Panc1 (cell line): ENCODE data around the gene NTM. TPM values are rescaled to one million over a fixed set of nuclear protein-coding genes. Genes with fewer than 3 reads are reported as not detected.

Experiments used
- ATAC-seq: fragments of 200-7000 bp; cut with Tn5 transposase; 2 replicates; pipeline ENCODE4 v1.9.1; 2020; ENCODE audit warnings: mild to moderate bottlenecking, moderate library complexity
- BruUV-seq: library from RNA; stranded (reverse); fragments of 400-500 nt; replicated peaks from 2 replicates; lab custom pipeline; 2021; lab: Mats Ljungman, UMichigan
- CTCF ChIA-PET: fragments of 300-600 bp; sonication (Branson Sonifier 250); formaldehyde crosslinking; loops from one replicate; lab custom pipeline; 2022; ENCODE audit warnings: antibody characterized with exemption; lab: Charles Lee
- POLR2A ChIA-PET: fragments of 300-600 bp; sonication (Branson Sonifier 250); formaldehyde crosslinking; loops from one replicate; lab custom pipeline; 2022; ENCODE audit warnings: antibody characterized with exemption; lab: Charles Lee
- DNase-seq: peaks from one replicate; pipeline ENCODE4 v3.0.0-alpha.2; 2010; ENCODE audit warnings: low read depth, low spot score
- H3K27ac ChIP-seq: 2 replicates; pipeline ENCODE4 v1.5.1; 2011; ENCODE audit warnings: mild to moderate bottlenecking, low read length, inconsistent platforms
- H3K27me3 ChIP-seq: fragments of 200-500 bp; sonication (Bioruptor generic); 2 replicates; pipeline ENCODE4 v1.6.0; 2014; ENCODE audit warnings: low read length, inconsistent platforms; ENCODE audit not compliant: control insufficient read depth, insufficient read depth
- H3K36me3 ChIP-seq: fragments of 200-500 bp; sonication (Bioruptor generic); 2 replicates; pipeline ENCODE4 v1.5.1; 2014; ENCODE audit warnings: inconsistent platforms, mild to moderate bottlenecking, low read length, moderate library complexity; ENCODE audit not compliant: control insufficient read depth, insufficient read depth
- H3K4me1 ChIP-seq: 2 replicates; pipeline ENCODE4 v1.5.1; 2011; ENCODE audit warnings: inconsistent platforms, mild to moderate bottlenecking, low read length, moderate library complexity; ENCODE audit not compliant: control insufficient read depth, insufficient read depth
- H3K4me3 ChIP-seq, 2 experiments: 2 replicates each; pipeline ENCODE4 v1.5.1; 2011 to 2012; ENCODE audit warnings: low read depth in 2 of 2, low read length in 2 of 2, mild to moderate bottlenecking in 2 of 2, inconsistent platforms in 1 of 2, moderate library complexity in 1 of 2
- H3K9me3 ChIP-seq: fragments of 200-500 bp; sonication (Bioruptor generic); 2 replicates; pipeline ENCODE4 v1.5.1; 2014; ENCODE audit warnings: low read depth, mild to moderate bottlenecking, inconsistent platforms, low read length, moderate library complexity; ENCODE audit not compliant: control insufficient read depth, insufficient read depth
- POLR2AphosphoS5 ChIP-seq: IDR thresholded peaks from 2 replicates; pipeline ENCODE4 v1.6.1; 2012; ENCODE audit warnings: mild to moderate bottlenecking, low read depth, low read length, moderate library complexity
- SIN3A ChIP-seq: IDR thresholded peaks from 2 replicates; pipeline ENCODE4 v1.6.1; 2012; ENCODE audit warnings: low read depth, mild to moderate bottlenecking, low read length, moderate library complexity, borderline replicate concordance; ENCODE audit not compliant: insufficient read depth
- TCF7L2 ChIP-seq: IDR thresholded peaks from 2 replicates; pipeline ENCODE4 v1.6.1; 2011; ENCODE audit warnings: mild to moderate bottlenecking, low read depth, low read length, inconsistent platforms
- in situ Hi-C: cut with HindIII; loops from 2 replicates; pipeline ENCODE4 v1.10.0; 2016; ENCODE audit warnings: low sequenced_read_pairs, low pct_unique_long_range_greater_than_20kb
- intact Hi-C: fragments of 100-400 bp; cut with micrococcal nuclease; formaldehyde crosslinking; loops from one replicate; pipeline ENCODE4 v1.10.0; 2022; ENCODE audit not compliant: unreplicated experiment
- total RNA-seq: library from RNA; stranded (reverse); gene quantifications from one replicate; pipeline ENCODE4 v1.2.1, GENCODE V29; 2021; ENCODE audit not compliant: unreplicated experiment
- TF ChIP-seq, protein P1 (sequence below): fragments of 450-650 bp; IDR thresholded peaks from 2 replicates; pipeline ENCODE4 v1.5.1; 2017; ENCODE audit warnings: mild to moderate bottlenecking
- TF ChIP-seq, protein P2 (sequence below), 2 experiments: IDR thresholded peaks; 2 replicates each; pipeline ENCODE4 v1.6.1; 2011 to 2012; ENCODE audit warnings: low read depth in 2 of 2, control low read depth in 1 of 2, low read length in 1 of 2, mild to moderate bottlenecking in 1 of 2, moderate library complexity in 1 of 2; ENCODE audit not compliant: insufficient read depth in 1 of 2

The NTM gene
- total RNA-seq, 1 experiment from 2014 or later, result 0.10 TPM

DNA sequence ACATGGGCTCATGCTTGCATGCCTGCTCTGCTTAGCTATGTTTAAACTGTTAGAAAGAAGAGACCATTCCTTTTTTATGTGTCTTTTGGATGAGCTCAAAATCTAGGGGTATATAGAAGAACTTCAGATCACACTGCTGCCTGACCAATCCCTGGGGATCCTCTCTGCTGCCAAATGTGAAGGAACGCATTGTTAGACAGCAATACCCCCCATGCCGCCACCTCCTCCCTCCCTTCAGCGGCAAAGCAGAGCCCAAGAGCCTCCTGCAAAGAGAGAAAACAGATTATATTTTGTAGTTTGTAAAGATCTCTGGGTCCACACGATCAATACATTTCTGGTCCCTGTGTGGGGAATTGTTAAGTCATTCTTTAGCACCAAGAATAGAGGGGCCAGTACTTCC lies 677.6 kb downstream of the NTM start:
- ATAC-seq, result no peak
- Histone ChIP-seq H3K4me1 (no peaks in the 10 kb centered on the region), H3K36me3 (no peaks in the 10 kb centered on the region), H3K27me3 (no peaks in the 10 kb centered on the region), H3K27ac (no peak overlapping the region), H3K9me3 (no peaks in the 10 kb centered on the region), H3K4me3 (no peak overlapping the region)
- intact Hi-C loops, result no loop called here
- no TSS peak for BruUV-seq
- CTCF ChIA-PET, result no interaction called here
- no peak for TF ChIP-seq TCF7L2
- in situ Hi-C loops, result no loop called here
- POLR2A ChIA-PET, result no interaction called here
- DNase-seq, result no peak

DNA sequence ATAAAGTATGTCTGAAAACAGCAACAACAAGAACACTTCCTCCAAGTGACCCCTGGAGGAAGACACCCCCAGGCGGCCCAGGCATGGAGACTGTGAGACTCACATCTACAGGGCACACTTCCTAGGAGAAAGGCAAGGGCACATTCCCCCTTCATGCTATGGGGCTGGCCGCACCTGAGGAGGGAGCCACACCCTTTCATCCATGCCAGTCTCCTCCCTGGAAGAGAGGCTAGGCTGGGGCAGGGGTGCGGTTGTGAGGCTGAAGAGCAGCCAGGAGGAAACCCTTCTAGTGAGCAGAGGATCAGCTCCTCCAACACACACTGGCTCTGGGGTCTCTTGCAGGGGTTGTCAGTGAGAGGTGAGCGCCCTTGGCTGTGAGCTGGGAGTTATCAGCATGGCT lies 678.8 kb downstream of the NTM start:
- no peak overlapping the region for H3K4me3 ChIP-seq
- ChIA-PET POLR2A (no interaction called here), CTCF (no interaction called here)
- H3K4me1 ChIP-seq, result no peaks in the 10 kb centered on the region
- H3K9me3 ChIP-seq, result no peaks in the 10 kb centered on the region
- H3K27me3 ChIP-seq, result no peaks in the 10 kb centered on the region
- H3K36me3 ChIP-seq, result no peaks in the 10 kb centered on the region
- in situ Hi-C loops, result no loop called here
- BruUV-seq, result no TSS peak
- intact Hi-C loops, result no loop called here
- DNase-seq (no peak), ATAC-seq (no peak)
- TF ChIP-seq, protein P1, sequence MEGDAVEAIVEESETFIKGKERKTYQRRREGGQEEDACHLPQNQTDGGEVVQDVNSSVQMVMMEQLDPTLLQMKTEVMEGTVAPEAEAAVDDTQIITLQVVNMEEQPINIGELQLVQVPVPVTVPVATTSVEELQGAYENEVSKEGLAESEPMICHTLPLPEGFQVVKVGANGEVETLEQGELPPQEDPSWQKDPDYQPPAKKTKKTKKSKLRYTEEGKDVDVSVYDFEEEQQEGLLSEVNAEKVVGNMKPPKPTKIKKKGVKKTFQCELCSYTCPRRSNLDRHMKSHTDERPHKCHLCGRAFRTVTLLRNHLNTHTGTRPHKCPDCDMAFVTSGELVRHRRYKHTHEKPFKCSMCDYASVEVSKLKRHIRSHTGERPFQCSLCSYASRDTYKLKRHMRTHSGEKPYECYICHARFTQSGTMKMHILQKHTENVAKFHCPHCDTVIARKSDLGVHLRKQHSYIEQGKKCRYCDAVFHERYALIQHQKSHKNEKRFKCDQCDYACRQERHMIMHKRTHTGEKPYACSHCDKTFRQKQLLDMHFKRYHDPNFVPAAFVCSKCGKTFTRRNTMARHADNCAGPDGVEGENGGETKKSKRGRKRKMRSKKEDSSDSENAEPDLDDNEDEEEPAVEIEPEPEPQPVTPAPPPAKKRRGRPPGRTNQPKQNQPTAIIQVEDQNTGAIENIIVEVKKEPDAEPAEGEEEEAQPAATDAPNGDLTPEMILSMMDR, result no peak
- TF ChIP-seq SIN3A, result no peak
- no peak for TF ChIP-seq TCF7L2
- no peak for TF ChIP-seq POLR2AphosphoS5
- TF ChIP-seq, protein P2, sequence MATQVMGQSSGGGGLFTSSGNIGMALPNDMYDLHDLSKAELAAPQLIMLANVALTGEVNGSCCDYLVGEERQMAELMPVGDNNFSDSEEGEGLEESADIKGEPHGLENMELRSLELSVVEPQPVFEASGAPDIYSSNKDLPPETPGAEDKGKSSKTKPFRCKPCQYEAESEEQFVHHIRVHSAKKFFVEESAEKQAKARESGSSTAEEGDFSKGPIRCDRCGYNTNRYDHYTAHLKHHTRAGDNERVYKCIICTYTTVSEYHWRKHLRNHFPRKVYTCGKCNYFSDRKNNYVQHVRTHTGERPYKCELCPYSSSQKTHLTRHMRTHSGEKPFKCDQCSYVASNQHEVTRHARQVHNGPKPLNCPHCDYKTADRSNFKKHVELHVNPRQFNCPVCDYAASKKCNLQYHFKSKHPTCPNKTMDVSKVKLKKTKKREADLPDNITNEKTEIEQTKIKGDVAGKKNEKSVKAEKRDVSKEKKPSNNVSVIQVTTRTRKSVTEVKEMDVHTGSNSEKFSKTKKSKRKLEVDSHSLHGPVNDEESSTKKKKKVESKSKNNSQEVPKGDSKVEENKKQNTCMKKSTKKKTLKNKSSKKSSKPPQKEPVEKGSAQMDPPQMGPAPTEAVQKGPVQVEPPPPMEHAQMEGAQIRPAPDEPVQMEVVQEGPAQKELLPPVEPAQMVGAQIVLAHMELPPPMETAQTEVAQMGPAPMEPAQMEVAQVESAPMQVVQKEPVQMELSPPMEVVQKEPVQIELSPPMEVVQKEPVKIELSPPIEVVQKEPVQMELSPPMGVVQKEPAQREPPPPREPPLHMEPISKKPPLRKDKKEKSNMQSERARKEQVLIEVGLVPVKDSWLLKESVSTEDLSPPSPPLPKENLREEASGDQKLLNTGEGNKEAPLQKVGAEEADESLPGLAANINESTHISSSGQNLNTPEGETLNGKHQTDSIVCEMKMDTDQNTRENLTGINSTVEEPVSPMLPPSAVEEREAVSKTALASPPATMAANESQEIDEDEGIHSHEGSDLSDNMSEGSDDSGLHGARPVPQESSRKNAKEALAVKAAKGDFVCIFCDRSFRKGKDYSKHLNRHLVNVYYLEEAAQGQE (IDR thresholded peaks at IDR 0.05; ENCODE audit: insufficient read depth in 1 of 2, low read depth in 2 of 2, low read length in 1 of 2), result no peak
- no peak overlapping the region for H3K27ac ChIP-seq

DNA sequence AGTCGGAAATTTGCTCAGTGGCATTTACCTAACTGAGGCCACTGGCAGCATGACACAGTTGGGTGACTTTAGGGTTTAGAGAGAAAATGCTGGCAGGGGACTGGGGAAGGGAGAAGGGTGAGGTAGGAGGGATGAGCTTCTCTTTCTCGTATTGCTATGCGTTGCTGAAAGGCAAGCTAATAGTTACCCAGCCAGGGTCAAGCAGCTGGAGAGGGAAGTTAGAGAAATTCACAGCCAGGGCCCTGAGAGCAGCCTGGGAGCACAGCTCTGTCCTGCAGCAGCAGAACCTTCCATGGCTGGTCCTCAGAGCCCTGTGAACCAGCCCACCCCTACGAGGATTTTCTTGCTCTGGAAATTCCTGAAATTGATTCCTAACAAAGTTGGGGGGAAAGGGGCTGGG lies 679.6 kb downstream of the NTM start:
- ATAC-seq, result no peak
- POLR2A ChIA-PET, result no interaction called here
- CTCF ChIA-PET, result no interaction called here

More for the DNA sequence above, 679.6 kb downstream of the NTM start:
- TF ChIP-seq TCF7L2, result no peak
- TF ChIP-seq POLR2AphosphoS5, result no peak
- TF ChIP-seq, protein P2 (IDR thresholded peaks at IDR 0.05; ENCODE audit: insufficient read depth in 1 of 2, low read depth in 2 of 2, low read length in 1 of 2), result no peak
- TF ChIP-seq, protein P1, result no peak
- no peak for TF ChIP-seq SIN3A
- in situ Hi-C loops (no loop called here), intact Hi-C loops (no loop called here)
- DNase-seq, result no peak
- BruUV-seq, result no TSS peak
- Histone ChIP-seq H3K4me3 (no peak overlapping the region), H3K36me3 (no peaks in the 10 kb centered on the region), H3K27me3 (no peaks in the 10 kb centered on the region), H3K27ac (no peak overlapping the region), H3K9me3 (no peaks in the 10 kb centered on the region), H3K4me1 (no peaks in the 10 kb centered on the region)
